Measurements from ENCODE around the gene SEC24A.
"Not testable (repeated sequence)": the region's sequence is repeated elsewhere in the genome, so short reads cannot be mapped to it uniquely, and the experiment has no call there.

SEC24A gene

DNA sequence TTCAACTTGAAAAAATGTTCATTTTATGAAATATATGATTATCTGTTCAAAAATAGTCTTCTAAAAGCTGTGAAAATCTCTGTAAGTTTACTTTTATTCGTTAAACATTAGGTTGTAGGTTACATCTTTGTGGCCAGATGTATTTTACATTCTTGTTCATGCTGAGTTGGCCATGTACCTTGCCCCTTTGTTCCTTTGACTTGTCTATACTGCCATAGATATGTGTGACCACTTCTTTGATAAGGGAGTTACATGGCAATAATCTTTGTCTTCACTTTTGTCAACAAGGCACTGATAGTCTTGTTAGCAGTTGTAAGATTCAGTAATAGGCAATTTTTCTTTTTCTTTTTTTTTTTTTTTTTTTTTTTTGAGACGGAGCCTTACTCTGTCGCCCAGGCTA, 15.9 kb downstream of the SEC24A start:
- DNase-seq (ENCODE audit: low read depth in 2 of 2), result no peak
- no peak overlapping the region for H3K4me3 ChIP-seq (replicated peaks in 1 of 2; ENCODE audit: low read depth in 2 of 2, low read length in 2 of 2)
- no peak for TF ChIP-seq CTCF (IDR thresholded peaks at IDR 0.05; ENCODE audit: low read depth, low read length)

DNA sequence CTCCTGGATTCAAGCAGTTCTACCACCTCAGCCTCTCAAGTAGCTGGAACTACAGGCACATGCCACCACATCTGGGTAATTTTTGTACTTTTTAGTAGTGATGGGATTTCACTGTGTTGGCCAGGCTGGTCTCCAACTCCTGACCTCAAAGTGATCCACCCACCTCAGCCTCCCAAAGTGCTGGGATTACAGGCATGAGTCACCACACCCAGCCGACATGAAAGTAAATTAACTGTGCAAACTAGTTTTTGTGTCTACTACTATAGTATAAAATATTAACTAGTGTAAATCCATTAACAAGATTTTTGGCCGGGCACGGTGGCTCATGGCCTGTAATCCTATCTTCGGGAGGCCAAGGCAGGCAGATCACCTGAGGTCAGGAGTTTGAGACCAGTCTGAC, 25.0 kb downstream of the SEC24A start:
- not testable (repeated sequence) for H3K4me3 ChIP-seq (replicated peaks in 1 of 2; ENCODE audit: low read depth in 2 of 2, low read length in 2 of 2); DNase-seq (ENCODE audit: low read depth in 2 of 2)

GRCh38 chr5:134677357-134677756, 28.8 kb downstream of the SEC24A start:
- H3K4me3 ChIP-seq (replicated peaks in 1 of 2; ENCODE audit: low read depth in 2 of 2, low read length in 2 of 2); DNase-seq (ENCODE audit: low read depth in 2 of 2): not testable (repeated sequence)

DNA sequence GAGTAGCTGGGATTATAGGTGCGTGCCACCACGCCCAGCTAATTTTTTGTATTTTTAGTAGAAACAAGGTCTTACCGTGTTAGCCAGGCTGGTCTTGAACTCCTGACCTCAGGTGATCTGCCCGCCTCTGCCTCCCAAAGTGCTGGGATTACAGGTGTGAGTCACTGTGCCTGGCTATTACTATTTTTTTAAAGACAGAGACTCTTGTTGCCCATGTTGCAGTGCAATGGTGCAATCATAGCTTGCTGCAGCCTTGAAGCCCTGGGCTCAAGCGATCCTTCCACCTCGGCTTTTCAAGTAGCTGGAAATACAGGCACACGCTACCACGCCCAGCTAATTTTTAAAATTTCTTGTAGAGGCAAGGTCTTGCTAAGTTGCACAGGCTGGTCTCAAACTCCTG, 41.6 kb downstream of the SEC24A start:
- not testable (repeated sequence) for H3K4me3 ChIP-seq (replicated peaks in 1 of 2; ENCODE audit: low read depth in 2 of 2, low read length in 2 of 2); DNase-seq (ENCODE audit: low read depth in 2 of 2)

- no peak for DNase-seq (ENCODE audit: low read depth in 2 of 2)
- no peak for TF ChIP-seq CTCF (IDR thresholded peaks at IDR 0.05; ENCODE audit: low read depth, low read length)
These were observed 44.1 kb downstream of the SEC24A start for GRCh38 chr5:134692722-134693121.

GRCh38 chr5:134708301-134708700, 59.7 kb downstream of the SEC24A start:
- no peak for TF ChIP-seq CTCF (IDR thresholded peaks at IDR 0.05; ENCODE audit: low read depth, low read length)
- DNase-seq (ENCODE audit: low read depth in 2 of 2), result peak in 1 of 2 donors; percentile 43
- no peak overlapping the region for H3K4me3 ChIP-seq (replicated peaks in 1 of 2; ENCODE audit: low read depth in 2 of 2, low read length in 2 of 2)

More at GRCh38 chr5:134692722-134693121, 44.1 kb downstream of the SEC24A start:
- no peak overlapping the region for H3K4me3 ChIP-seq (replicated peaks in 1 of 2; ENCODE audit: low read depth in 2 of 2, low read length in 2 of 2)

DNA sequence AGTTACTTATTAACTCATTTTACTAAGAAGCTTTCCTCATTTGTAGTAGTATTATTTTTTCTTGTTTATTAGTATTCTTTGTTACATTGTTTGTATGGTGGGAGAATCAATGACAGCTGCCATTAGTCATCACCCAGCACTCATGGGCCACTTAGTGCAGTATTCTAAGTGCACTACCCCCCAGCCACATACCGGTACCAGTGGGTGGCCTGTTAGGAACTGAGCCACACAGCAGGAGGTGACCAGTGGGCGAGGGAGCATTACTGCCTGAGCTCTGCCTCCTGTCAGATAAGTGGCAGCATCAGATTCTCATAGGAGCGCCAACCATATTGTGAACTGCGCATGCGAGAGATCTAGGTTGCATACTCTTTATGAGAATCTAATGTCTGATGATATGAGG, 65.5 kb downstream of the SEC24A start:
- no peak overlapping the region for H3K4me3 ChIP-seq (replicated peaks in 1 of 2; ENCODE audit: low read depth in 2 of 2, low read length in 2 of 2)
- no peak for DNase-seq (ENCODE audit: low read depth in 2 of 2)
- no peak for TF ChIP-seq CTCF (IDR thresholded peaks at IDR 0.05; ENCODE audit: low read depth, low read length)

DNA sequence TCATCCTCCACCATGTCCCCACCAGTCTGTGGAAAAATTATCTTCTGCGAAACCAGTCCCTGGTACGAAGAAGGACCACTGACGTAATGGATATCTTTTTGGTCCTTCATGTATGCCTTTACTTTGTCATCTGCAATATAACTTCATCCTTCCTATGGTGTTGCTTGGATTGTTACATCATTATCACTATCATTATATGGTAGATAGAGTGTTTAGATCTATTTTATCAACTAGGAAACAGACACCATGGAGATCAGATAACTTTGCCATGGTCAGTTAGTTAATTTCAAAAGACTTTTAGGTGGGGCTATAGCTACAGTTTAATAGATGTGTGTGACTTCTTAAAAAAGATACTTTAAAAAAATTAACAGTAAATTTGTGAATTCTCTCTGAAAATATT, 66.0 kb downstream of the SEC24A start:
- no peak overlapping the region for H3K4me3 ChIP-seq (replicated peaks in 1 of 2; ENCODE audit: low read depth in 2 of 2, low read length in 2 of 2)
- no peak for DNase-seq (ENCODE audit: low read depth in 2 of 2)
- no peak for TF ChIP-seq CTCF (IDR thresholded peaks at IDR 0.05; ENCODE audit: low read depth, low read length)

- not testable (repeated sequence) for DNase-seq (ENCODE audit: low read depth in 2 of 2); H3K4me3 ChIP-seq (replicated peaks in 1 of 2; ENCODE audit: low read depth in 2 of 2, low read length in 2 of 2)
These were observed 66.9 kb downstream of the SEC24A start for GRCh38 chr5:134715466-134715865.

Data from cardiac fibroblast (primary cell).